ENCODE data around the gene FBLN2. TPM values are rescaled to one million over a fixed set of nuclear protein-coding genes. Genes with fewer than 3 reads are reported as not detected.

The FBLN2 gene
- polyA plus RNA-seq, 2 of the 4 experiments (the other 2 are of a cell fraction), result 1.1 to 2.7 TPM

DNA sequence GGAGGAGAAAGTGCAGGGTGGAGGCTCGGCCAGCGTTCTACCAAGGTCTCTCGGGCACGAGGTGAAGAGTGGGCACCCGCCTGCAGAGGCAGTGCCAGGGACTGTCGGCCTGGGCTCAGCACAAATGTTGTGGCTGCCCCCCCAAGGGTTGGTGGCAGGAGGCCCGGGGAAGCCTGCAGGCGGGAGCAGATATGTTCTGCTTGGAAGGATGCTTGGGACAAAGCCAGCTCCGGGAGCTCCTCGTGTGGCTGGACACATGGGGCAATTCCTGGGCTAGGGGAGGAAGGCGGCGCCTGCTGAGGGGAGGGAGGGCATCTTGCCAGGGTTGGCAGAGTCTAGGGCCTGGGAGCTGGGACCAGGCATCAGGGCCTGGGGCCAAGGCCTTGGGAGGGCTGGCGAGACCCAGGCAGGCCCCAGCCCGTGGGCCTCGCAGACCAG, 30.4 kb upstream of the FBLN2 start:
- no peak for FAIRE-seq
- POLR2A ChIA-PET, result no interaction called here
- no peak for DNase-seq (ENCODE audit: low read depth in 1 of 2, low spot score in 1 of 2)
- 85% methylated on average over 9 of the region's 15 CpGs for WGBS (ENCODE audit: missing lambda C conversion rate)
- Histone ChIP-seq H3K4me2 (no peak overlapping the region), H3K9me3 (no peaks in the 10 kb centered on the region), H3K27ac (no peak overlapping the region), H3K4me3 (no peak overlapping the region), H3K4me1 (no peaks in the 10 kb centered on the region)
- 0 out of 6 replicates have a peak, but pooled peaks of 1 of the 2 experiments have one; percentile 14 for ATAC-seq
- CTCF ChIA-PET, result interaction anchor here (0.7 to 4.9 kb wide), 2 partner anchors 19 to 129 kb away, joined by 3 to 22 read pairs; no protein-coding TSS in a partner anchor
- TF ChIP-seq EHF (CRISPR knock-in tag; IDR thresholded peaks at IDR 0.05), result no peak
- TF ChIP-seq, protein P1, sequence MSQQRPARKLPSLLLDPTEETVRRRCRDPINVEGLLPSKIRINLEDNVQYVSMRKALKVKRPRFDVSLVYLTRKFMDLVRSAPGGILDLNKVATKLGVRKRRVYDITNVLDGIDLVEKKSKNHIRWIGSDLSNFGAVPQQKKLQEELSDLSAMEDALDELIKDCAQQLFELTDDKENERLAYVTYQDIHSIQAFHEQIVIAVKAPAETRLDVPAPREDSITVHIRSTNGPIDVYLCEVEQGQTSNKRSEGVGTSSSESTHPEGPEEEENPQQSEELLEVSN (IDR thresholded peaks at IDR 0.05; ENCODE audit: borderline replicate concordance, low read depth), result no peak

DNA sequence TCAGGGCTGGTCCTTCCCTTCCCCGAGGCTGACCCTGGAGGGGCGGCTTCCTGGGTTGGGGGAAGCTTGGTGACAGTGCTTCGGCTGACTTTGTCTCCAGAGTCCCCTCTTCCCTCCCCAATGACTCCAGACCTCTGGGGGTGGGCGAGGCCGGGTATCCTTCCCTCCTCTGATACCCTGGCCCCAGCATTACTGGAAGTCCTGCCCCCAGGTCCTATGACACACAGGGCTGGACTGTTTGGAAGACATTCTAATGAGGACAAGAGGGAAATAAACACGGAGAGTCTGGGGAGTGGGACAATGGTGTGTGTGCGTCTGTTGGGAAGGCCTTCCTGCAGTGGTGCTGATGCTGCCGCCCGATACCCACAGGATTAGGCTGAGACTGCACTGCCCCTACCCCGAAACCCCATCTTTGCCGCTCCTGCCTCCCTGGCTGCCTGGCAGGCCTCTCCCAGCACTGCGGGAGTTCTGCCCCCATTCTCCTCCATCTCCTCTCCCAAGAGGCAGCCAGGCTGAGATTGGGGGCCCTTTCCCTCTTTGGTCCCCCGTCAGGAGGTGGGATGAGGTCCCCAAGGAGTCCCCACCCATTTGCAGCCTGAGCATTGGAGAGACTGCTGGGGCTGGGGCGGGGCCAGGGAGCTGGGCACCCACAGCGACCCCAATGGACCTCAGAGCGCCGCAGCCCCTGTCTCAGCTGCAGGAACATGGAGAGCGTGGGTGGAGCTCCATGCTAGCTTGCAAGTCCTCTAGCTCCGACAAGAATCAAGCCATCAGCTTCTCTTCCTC, 29.7 kb upstream of the FBLN2 start:
- ATAC-seq, result peak in 1 of 2 experiments; percentile 21; a peak in 2 of 6 replicates
- POLR2A ChIA-PET, result no interaction called here

DNA sequence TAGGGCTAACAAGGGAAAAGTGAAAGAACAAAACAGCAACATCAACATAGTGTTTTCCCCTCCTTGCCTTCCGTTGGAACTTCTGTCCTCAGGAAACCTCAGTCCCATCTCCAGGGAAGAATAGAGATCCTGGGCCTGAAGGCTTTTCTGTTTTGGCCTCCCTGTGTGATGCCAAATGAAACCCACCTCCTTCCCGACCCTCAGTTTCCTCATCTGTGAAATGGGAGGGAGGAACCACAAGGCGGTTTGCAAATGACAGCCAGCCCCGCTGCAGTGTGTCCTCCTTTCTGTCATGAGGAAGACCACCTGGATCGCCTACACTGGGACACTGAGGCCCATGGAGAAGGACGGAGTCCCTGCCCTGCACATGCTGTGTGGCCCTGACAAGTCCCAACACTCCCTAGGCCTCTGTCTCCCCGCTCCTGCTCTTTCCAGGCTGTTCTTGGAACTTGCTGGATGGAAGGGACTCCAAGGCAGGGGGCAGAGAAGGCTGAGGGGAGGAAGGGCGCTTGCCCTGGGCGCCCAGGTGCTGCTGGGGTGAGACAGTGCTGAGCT, 28.5 kb upstream of the FBLN2 start:
- H3K27ac ChIP-seq, result no peak overlapping the region
- no peaks in the 10 kb centered on the region for H3K4me1 ChIP-seq
- POLR2A ChIA-PET, result no interaction called here
- ATAC-seq (no peak), DNase-seq (ENCODE audit: low read depth in 1 of 2, low spot score in 1 of 2) (no peak), FAIRE-seq (no peak)
- CTCF ChIA-PET, result interaction anchor here (1.4 to 4.2 kb wide), 2 partner anchors 25 to 128 kb away, joined by 3 to 19 read pairs; no protein-coding TSS in a partner anchor
- 74% methylated on average over 8 of the region's 9 CpGs for whole genome bisulfite sequencing (ENCODE audit: missing lambda C conversion rate)
- H3K4me3 ChIP-seq, result no peak overlapping the region
- no peak overlapping the region for H3K4me2 ChIP-seq
- TF ChIP-seq, protein P2, sequence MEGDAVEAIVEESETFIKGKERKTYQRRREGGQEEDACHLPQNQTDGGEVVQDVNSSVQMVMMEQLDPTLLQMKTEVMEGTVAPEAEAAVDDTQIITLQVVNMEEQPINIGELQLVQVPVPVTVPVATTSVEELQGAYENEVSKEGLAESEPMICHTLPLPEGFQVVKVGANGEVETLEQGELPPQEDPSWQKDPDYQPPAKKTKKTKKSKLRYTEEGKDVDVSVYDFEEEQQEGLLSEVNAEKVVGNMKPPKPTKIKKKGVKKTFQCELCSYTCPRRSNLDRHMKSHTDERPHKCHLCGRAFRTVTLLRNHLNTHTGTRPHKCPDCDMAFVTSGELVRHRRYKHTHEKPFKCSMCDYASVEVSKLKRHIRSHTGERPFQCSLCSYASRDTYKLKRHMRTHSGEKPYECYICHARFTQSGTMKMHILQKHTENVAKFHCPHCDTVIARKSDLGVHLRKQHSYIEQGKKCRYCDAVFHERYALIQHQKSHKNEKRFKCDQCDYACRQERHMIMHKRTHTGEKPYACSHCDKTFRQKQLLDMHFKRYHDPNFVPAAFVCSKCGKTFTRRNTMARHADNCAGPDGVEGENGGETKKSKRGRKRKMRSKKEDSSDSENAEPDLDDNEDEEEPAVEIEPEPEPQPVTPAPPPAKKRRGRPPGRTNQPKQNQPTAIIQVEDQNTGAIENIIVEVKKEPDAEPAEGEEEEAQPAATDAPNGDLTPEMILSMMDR (IDR thresholded peaks at IDR 0.05), result no peak
- TF ChIP-seq KDM5A (IDR thresholded peaks at IDR 0.05) (no peak), MAFK (IDR thresholded peaks at IDR 0.05; ENCODE audit: partially characterized antibody) (no peak), HEYL (CRISPR knock-in tag; IDR thresholded peaks at IDR 0.05) (no peak), TP53 (CRISPR knock-in tag; IDR thresholded peaks at IDR 0.05) (no peak), POLR2A (IDR thresholded peaks at IDR 0.05; ENCODE audit: low read length) (no peak), JUN (IDR thresholded peaks at IDR 0.05) (no peak), JUNB (IDR thresholded peaks at IDR 0.05) (no peak), CHD2 (IDR thresholded peaks at IDR 0.05; ENCODE audit: low read length, partially characterized antibody) (no peak), CEBPB (IDR thresholded peaks at IDR 0.05) (no peak)
- TF ChIP-seq, protein P3, sequence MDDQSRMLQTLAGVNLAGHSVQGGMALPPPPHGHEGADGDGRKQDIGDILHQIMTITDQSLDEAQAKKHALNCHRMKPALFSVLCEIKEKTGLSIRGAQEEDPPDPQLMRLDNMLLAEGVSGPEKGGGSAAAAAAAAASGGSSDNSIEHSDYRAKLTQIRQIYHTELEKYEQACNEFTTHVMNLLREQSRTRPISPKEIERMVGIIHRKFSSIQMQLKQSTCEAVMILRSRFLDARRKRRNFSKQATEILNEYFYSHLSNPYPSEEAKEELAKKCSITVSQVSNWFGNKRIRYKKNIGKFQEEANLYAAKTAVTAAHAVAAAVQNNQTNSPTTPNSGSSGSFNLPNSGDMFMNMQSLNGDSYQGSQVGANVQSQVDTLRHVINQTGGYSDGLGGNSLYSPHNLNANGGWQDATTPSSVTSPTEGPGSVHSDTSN (IDR thresholded peaks at IDR 0.05), result no peak
- TF ChIP-seq, protein P4, sequence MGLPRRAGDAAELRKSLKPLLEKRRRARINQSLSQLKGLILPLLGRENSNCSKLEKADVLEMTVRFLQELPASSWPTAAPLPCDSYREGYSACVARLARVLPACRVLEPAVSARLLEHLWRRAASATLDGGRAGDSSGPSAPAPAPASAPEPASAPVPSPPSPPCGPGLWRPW (IDR thresholded peaks at IDR 0.05), result no peak
- TF ChIP-seq, protein P5, sequence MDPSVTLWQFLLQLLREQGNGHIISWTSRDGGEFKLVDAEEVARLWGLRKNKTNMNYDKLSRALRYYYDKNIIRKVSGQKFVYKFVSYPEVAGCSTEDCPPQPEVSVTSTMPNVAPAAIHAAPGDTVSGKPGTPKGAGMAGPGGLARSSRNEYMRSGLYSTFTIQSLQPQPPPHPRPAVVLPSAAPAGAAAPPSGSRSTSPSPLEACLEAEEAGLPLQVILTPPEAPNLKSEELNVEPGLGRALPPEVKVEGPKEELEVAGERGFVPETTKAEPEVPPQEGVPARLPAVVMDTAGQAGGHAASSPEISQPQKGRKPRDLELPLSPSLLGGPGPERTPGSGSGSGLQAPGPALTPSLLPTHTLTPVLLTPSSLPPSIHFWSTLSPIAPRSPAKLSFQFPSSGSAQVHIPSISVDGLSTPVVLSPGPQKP (IDR thresholded peaks at IDR 0.05; ENCODE audit: low read depth, low read length), result no peak
- TF ChIP-seq, protein P6, sequence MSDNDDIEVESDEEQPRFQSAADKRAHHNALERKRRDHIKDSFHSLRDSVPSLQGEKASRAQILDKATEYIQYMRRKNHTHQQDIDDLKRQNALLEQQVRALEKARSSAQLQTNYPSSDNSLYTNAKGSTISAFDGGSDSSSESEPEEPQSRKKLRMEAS (IDR thresholded peaks at IDR 0.05), result no peak
- no peaks in the 10 kb centered on the region for H3K9me3 ChIP-seq

More for the DNA sequence above, 29.7 kb upstream of the FBLN2 start:
- Histone ChIP-seq H3K4me3 (no peak overlapping the region), H3K27ac (no peak overlapping the region), H3K4me2 (no peak overlapping the region), H3K4me1 (no peaks in the 10 kb centered on the region), H3K9me3 (no peaks in the 10 kb centered on the region)
- DNase-seq (ENCODE audit: low read depth in 1 of 2, low spot score in 1 of 2) (no peak), FAIRE-seq (no peak)
- WGBS (ENCODE audit: missing lambda C conversion rate), result 80% methylated on average over 18 of the region's 19 CpGs
- no peak for TF ChIP-seq SMC3 (IDR thresholded peaks at IDR 0.05)
- no peak for TF ChIP-seq NFE2L2 (conservative IDR thresholded peaks at IDR 0.05; ENCODE audit: low read length)
- TF ChIP-seq HEYL (CRISPR knock-in tag; IDR thresholded peaks at IDR 0.05), result no peak
- no peak for TF ChIP-seq RNF2 (IDR thresholded peaks at IDR 0.05; ENCODE audit: borderline replicate concordance, low read depth)
- no peak for TF ChIP-seq RAD21 (conservative IDR thresholded peaks at IDR 0.05 in 1 of 2, IDR thresholded peaks at IDR 0.05 in 1 of 2)
- TF ChIP-seq ZC3H11A (IDR thresholded peaks at IDR 0.05), result no peak
- TF ChIP-seq, protein P7, sequence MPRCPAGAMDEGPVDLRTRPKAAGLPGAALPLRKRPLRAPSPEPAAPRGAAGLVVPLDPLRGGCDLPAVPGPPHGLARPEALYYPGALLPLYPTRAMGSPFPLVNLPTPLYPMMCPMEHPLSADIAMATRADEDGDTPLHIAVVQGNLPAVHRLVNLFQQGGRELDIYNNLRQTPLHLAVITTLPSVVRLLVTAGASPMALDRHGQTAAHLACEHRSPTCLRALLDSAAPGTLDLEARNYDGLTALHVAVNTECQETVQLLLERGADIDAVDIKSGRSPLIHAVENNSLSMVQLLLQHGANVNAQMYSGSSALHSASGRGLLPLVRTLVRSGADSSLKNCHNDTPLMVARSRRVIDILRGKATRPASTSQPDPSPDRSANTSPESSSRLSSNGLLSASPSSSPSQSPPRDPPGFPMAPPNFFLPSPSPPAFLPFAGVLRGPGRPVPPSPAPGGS (IDR thresholded peaks at IDR 0.05), result no peak
- TF ChIP-seq EHMT2 (IDR thresholded peaks at IDR 0.05; ENCODE audit: low read depth), result no peak
- CTCF ChIA-PET, result interaction anchor here (1.0 to 4.9 kb wide), 4 partner anchors 20 to 130 kb away, joined by 3 to 22 read pairs (median 11); no protein-coding TSS in a partner anchor

Data from A549 (cell line).